Mesenteric fat pad (tissue), 1 donor: ENCODE measurements around the gene PARVG. TPM values are rescaled to one million over a fixed set of nuclear protein-coding genes. Genes with fewer than 3 reads are reported as not detected.

Experiments
- DNase-seq: peaks from one replicate; pipeline ENCODE4 v3.0.0-alpha.2; 2020; ENCODE audit warnings: low spot score
- total RNA-seq: library from RNA; stranded (reverse); fragmentation: NEBNext Ultra II Directional; extraction: Animal tissue kit (Norgen Biotek cat#: 25700); gene quantifications from one replicate; pipeline ENCODE4 v1.2.1, GENCODE V29; 2021
- donor health status: DM: yes; HTN: yes; CAD: no.

PARVG gene
- total RNA-seq, 1 donor from 2014 or later = 23.0 TPM

DNA sequence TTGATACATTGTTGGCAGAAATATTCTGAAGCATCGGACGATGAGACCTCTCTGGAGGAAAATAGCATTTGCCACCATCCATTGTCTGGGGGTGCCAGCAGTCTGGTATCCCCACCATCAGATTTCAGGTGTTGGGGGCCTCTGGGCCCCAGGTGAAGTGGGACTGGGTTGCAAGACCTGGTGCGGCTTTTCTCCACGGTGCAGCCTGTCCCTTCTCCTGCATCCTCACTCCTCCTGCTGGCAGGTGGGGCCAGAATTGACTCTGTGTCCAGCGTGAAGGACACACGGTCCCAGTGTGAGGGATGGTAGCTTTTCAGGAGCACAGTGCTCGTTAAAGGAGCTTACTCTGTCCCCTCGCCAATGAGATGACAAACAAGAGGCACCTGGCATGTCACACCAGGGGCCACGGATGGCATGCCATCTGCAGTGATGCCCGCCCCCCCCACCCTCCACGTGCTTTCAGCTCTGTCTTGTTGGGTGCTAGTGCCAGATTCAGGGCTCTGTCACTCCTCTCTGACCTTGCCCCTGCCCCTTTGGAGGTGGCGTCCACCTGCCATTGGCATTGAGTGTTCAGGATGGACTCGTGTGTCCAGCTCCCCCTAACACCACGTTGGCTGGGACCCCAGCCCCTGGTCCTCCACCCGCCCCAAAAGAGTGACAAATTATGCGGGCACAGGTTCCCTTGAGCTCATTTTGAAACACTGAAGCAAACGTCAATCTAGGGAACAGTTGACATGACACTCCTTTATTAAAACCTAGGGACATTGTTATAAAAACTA, 62.4 kb downstream of the PARVG start:
- peak; percentile 75 for DNase-seq

DNA sequence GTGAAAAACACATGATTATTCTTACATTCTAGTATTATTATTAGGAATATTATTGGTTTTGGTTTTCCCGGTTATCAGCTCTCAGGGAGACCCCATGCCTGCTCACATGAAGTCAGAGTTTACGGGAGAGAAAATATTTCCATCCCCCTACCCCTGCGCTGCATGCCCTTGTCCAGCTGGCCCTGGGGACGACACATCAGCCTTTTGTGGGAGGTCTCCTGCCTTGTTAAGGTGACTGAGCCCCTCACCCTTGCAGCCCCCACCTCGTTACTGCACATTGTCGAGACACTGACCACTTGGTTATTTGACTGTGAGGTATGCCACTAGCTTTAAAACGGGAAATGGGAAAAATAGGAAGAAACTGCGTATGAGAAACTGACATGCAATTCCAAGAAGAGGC, 63.0 kb downstream of the PARVG start:
- DNase-seq = peak; percentile 59

GRCh38 chr22:44244265-44244822, 63.6 kb downstream of the PARVG start:
- no peak for DNase-seq

GRCh38 chr22:44245438-44245837, 64.7 kb downstream of the PARVG start:
- peak; percentile 86 for DNase-seq

GRCh38 chr22:44245867-44246266, 65.1 kb downstream of the PARVG start:
- DNase-seq = peak; percentile 80

DNA sequence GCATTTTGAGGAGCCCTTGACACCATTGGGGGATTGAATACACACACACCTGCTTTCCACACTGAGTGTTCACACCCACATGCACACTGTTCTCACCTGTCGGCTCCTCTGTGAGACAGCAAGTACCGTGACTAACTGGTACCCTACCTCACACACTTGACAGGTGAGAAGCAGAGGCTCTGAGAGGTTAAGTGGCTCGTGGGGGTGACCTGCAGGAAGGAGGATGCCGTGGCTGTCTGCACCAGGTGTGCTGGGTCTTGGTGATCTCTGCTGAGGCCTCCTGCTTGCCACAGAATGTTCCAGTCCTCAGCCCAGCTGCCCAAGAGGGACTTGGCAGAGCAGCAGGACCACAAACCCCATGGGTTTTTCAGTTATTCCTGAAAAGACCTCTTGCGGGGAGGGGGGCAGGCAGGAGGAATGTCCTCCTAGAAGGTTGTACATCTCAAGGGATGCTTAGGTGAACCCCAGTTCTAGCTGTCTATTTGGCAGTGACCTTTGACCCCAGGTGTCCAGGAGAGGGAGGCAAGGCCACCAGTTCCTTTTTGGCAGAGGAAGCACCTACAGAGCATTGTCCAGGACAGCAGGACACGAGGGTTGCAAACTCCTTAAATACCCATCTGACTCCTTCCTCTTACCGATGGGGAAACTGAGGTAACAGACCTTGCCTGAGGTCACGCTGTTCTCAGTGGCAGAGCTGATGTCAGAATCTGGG, 66.0 kb downstream of the PARVG start:
- peak; percentile 41 for DNase-seq

DNA sequence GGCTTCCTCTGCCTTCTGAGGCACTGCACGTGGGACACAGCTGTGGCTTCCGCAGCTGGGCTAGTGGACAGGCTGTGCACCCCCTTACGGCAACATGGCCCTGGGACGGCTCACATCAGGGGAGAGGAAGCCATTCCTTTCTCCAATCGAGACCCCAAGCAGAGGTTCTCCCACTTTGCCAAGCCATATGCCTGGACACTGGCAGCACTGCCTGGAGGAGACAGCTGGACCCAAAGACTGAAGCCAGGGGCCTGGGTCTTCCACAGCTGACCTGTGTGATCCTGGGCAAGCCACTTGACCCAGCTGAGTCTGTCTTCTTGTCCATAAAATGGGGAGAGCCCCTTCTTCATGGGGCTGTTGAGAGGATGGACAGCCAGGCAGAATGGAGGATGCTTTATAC, 66.6 kb downstream of the PARVG start:
- DNase-seq = peak; percentile 72

DNA sequence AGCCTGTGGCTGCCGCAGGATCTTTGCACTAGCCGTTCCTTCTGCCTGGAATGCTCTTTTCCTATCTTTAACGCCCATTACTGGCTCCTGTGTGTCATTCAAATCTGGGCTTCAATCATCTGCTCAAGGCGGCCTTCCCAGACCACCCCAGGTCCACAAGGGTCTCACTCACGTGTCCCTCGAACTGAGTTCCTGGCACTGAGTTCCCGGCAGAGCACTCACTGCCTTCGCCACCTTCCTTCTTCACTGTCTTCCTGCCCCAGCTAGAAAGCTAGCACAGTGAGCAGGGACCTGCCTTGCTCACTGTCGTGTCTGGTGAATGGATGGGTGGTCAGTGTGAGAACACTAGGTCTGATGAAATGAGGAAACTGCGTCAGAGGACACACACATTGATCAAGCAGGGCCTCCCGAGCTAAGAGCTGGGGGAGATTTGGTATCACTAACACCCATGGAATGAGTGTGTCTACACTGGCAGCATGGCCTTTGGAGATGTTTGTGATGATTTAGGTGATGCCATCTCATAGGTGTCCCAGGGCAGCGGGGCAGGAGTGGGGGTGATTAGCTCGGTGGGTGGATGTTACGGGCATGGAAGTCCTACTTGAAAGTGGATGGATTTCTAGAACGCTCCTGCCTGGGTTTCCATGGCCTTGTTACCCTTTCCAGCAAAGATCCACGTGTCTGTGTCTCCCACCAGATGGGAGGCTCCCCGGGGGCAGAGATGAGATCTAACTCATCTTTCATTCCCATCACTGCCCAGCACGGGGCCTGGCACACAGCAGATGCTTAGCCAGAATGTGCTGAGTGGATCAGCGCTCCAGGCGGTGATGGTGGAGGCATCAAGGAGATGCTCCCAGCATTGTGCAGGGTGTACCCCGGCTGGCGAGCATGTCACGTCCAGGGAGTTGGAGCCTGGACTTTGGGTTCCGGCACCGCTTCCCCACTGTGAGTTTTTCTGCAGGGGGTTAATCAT, 67.5 kb downstream of the PARVG start:
- peak; percentile 49 for DNase-seq

DNA sequence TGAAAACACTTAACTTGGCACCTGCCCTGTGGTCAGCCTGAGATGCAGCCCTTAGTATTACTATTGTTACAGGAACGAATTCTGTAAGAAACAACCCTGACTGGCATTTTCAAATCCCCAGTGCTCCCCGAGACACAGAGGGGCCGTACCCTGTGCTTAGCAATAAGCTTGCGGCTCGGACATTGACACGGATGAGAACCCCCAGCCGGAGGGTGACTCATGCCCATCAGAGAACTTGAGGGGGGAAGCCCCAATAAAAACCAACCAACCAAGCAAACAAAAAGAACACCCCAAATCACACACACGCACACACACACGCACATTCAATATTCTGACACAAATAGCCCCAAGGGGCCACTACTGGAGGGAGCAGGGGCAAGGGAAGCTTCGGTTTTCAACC, 68.2 kb downstream of the PARVG start:
- peak; percentile 76 for DNase-seq

DNA sequence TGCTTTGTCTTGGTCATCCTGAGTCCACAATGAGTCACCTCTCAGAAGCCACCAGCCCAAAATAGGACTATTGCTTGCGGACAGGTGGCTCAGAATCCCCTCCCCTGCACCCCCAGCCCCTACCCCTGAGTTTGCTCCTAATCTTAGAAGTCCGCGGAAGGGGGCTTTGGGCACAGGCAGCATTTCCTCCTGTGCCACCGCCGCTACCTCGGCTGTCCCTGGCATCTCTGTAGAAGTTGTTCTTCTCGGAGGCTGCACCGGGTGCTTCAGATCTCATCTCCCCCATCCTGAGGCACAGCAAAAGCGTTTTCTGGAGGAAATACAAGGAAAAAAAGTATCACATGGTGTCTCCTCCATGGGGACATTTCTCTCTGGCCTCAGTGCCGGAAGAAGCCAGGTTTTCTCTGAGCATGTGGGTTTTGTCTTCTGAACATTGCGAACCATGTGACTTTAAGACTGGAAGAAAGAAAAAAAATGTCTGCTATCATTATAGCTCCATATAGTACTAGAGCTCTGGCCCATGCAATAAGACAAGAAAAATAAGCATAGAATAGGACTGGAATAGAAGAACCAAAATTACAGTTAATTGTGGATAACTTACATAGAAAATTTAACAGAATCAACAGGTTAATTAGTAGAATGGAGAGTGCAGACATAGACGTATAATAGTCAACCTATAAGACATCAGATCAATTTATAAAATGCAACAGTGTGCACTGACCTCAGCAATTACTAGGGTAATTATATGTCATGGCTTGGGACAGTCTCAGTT, 68.8 kb downstream of the PARVG start:
- peak; percentile 73 for DNase-seq

- peak; percentile 45 for DNase-seq
Measured at GRCh38 chr22:44254811-44255210, 74.1 kb downstream of the PARVG start.

DNA sequence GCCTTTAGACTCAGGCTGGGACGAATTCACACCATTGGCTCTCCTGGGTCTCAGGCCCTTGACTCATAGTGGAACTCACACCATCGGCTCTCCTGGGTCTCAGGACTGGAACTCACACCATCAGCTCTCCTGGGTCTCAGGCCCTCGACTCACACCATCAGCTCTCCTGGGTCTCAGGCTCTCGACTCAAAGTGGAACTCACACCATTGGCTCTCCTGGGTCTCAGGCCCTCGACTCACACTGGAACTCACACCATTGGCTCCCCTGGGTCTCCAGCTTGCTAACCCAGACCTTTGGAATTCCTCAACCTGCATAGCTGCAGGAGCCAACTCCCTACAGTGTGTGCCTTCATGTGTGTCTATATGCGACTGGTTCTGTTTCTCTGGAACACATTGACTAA, 75.4 kb downstream of the PARVG start:
- DNase-seq = peak; percentile 30

DNA sequence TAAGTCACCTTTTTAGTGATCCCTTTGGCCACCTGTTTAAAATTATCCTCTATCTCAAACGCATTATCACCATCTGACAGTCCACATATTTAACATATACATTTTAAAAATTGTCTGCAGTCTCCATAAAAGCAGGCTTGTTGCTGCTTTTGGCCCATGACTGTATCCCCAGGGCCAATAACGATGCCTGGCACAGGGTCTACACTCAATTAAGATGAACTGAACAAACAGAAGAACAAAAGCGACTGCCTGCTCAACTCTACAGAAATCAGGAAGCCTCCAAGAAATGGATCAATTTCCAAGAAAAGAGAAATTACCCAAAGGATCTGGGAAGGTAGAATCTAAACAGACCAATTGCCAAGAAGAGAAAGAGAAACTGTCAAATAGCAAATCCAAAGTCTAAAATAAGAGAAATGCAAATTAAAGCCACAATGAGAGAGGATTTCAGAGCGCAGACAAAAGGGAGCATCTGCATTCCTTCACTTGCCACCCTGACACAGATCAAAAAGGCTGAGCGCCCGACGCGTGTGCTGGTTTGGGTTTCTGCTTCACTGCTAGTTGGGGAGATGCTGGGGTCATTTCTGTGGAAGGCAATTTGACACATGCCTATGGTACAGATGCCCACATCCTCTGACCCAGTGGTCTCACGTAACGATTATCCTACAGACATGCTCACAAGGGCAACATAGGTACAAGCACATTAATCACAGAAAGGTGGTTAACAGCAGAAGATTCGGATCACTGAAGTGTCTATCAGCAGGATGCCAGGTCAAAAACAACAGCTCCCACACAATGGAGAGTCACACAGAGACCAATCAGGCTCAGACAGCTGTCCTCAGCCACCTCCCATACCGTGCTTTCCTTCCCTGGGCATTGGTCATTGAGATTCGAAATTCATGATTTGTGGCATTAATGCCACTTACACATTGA, 76.1 kb downstream of the PARVG start:
- peak; percentile 35 for DNase-seq

Other genes starting within 250 kb of the PARVG start
- 49.4 TPM for gene SAMM50, start 225.5 kb upstream of the PARVG start, total RNA-seq
- 76.2 TPM for gene PARVB, start 156.6 kb upstream of the PARVG start, total RNA-seq
- 3.3 TPM for gene SHISAL1, start 132.0 kb downstream of the PARVG start, total RNA-seq